WTC11 (cell line): ENCODE results near the gene PBX3.

Experiments
- CTCF ChIP-seq: fragments of 200-600 bp; IDR thresholded peaks from 2 replicates; pipeline ENCODE4 v1.8.0; 2022; ENCODE audit warnings: antibody characterized with exemption
- HMGXB4 ChIP-seq: sonication (generic); formaldehyde crosslinking; IDR thresholded peaks from 2 replicates; pipeline ENCODE4 v1.8.1; 2023; ENCODE audit warnings: mild to moderate bottlenecking, moderate library complexity, missing genetic modification reagents
- MAX ChIP-seq: sonication (generic); formaldehyde crosslinking; IDR thresholded peaks from 2 replicates; pipeline ENCODE4 v1.8.0; 2022; ENCODE audit warnings: mild to moderate bottlenecking, missing genetic modification reagents

GRCh38 chr9:125950880-125951471 is 203.8 kb downstream of the PBX3 start:
- TF ChIP-seq CTCF (no peak), HMGXB4 (CRISPR knock-in tag) (no peak), MAX (CRISPR knock-in tag) (peak; percentile 42; the same call in 1 of the 2 replicates)
